Nephron (organoid): ENCODE results near the gene SEMA4B.

Experiments
- H3K27ac Mint-ChIP-seq, 3 experiments: 2 replicates each; pipeline ENCODE4 v1.8.0; 2020; ENCODE audit warnings: mixed read lengths in 3 of 3, mild to moderate bottlenecking in 2 of 3, moderate library complexity in 1 of 3
- H3K27me3 Mint-ChIP-seq: 2 replicates; pipeline ENCODE4 v1.8.0; 2021; ENCODE audit warnings: low read depth, mild to moderate bottlenecking, moderate library complexity, mixed read lengths
- H3K36me3 Mint-ChIP-seq: 2 replicates; pipeline ENCODE4 v1.8.0; 2020; ENCODE audit warnings: low read depth, mixed read lengths
- H3K4me1 Mint-ChIP-seq: 2 replicates; pipeline ENCODE4 v1.8.0; 2020; ENCODE audit warnings: mixed read lengths
- H3K4me3 Mint-ChIP-seq, 3 experiments: 2 replicates each; pipeline ENCODE4 v1.8.0; 2020; ENCODE audit warnings: mild to moderate bottlenecking in 3 of 3, mixed read lengths in 3 of 3, moderate library complexity in 2 of 3
- H3K9me3 Mint-ChIP-seq: 2 replicates; pipeline ENCODE4 v1.8.0; 2020; ENCODE audit warnings: mixed read lengths
- TF ChIP-seq, protein P1 (sequence below), 3 experiments: fragments of 200-600 bp; sonication (generic); IDR thresholded peaks; one replicate each; pipeline ENCODE4 v1.5.0; 2021; ENCODE audit warnings: antibody characterized with exemption in 3 of 3; ENCODE audit not compliant: unreplicated experiment in 3 of 3

The SEMA4B gene

DNA sequence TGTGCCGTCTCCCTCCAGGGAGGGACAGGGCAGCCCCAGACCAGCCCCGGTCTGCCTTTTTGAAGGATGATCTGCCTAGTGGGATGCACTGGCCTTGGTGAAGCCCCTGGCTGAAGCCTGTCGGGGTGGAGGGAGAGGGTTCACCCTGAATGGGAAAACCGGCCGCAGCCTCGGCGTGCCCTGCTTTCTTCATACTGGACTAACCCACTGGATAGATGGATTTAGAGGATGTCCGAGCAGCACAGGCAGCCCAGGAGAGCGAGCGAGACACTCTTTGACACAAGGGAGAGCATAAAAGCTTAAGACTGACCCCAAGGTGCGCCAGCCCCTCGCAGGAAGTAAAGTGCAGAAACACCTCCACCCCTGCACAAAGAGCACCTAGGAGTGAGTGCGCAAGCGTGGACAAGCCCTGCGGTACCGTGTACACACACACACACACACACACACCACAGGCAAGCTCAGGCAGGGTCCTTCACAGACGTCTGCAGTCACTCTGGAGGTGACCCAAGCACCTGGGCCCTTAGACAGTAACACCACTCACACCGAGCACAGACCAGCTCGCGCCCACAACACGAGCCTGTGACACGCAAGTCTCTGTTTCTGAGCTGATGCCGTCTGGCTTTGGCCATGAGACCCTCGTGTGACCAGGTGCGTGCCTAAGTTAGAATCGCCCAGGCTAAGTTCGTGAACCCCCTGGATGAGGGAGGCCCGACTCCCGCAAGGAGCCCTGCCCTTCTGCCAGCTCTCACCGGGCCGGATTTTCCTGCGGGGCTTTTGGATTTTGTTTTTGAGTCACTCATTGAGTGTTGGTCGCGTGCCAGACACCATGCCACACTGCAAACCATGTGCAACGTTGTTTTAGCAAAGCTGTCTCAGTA, 11.3 kb downstream of the SEMA4B start:
- no peaks in the 10 kb centered on the region for H3K27me3 Mint-ChIP-seq
- H3K27ac Mint-ChIP-seq: no peak overlapping the region
- H3K4me1 Mint-ChIP-seq: peaks cover 10% of the 10 kb centered on the region
- no peaks in the 10 kb centered on the region for H3K9me3 Mint-ChIP-seq
- TF ChIP-seq, protein P1, sequence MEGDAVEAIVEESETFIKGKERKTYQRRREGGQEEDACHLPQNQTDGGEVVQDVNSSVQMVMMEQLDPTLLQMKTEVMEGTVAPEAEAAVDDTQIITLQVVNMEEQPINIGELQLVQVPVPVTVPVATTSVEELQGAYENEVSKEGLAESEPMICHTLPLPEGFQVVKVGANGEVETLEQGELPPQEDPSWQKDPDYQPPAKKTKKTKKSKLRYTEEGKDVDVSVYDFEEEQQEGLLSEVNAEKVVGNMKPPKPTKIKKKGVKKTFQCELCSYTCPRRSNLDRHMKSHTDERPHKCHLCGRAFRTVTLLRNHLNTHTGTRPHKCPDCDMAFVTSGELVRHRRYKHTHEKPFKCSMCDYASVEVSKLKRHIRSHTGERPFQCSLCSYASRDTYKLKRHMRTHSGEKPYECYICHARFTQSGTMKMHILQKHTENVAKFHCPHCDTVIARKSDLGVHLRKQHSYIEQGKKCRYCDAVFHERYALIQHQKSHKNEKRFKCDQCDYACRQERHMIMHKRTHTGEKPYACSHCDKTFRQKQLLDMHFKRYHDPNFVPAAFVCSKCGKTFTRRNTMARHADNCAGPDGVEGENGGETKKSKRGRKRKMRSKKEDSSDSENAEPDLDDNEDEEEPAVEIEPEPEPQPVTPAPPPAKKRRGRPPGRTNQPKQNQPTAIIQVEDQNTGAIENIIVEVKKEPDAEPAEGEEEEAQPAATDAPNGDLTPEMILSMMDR (IDR thresholded peaks at IDR 0.05; ENCODE audit: unreplicated experiment in 3 of 3): no peak
- no peak overlapping the region for H3K4me3 Mint-ChIP-seq
- H3K36me3 Mint-ChIP-seq: peaks cover 22% of the 10 kb centered on the region

DNA sequence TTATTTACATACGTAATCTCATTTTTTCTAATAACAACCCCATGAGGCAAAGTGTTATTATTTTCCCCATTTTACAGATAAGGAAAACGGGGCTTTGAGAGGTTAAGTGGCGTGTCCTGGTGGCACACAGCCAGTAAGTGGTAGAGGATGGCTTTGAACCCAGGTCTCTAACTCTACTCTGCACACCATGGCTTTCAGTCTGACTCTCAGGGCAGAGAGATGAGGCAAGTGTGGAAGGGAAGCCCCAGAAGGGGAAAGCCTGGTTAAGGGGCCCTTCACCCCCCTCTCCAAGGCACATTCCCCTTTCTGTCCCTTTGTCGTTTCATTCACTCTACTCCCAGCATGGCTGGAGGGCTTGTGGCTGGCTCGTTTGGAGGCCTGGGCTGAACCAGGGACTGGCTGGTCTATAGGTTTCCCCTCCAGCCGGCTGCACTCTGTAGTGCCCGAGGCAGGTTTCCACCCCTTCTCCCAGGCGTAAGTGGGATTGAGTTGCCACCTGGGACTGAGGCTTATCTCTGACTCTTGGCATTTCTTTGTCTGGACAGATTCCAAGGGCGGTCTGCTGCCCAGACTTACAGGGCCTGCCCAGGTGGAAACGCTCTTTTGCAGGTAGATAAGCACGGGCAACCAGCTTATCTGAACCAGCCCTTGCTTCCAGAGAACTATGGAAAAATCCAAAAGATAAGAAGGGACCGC, 12.1 kb downstream of the SEMA4B start:
- H3K27ac Mint-ChIP-seq: peak overlapping the region in 2 of 3 experiments; percentile 31 to 44
- H3K4me3 Mint-ChIP-seq: no peak overlapping the region
- H3K36me3 Mint-ChIP-seq: peaks cover 22% of the 10 kb centered on the region
- no peaks in the 10 kb centered on the region for H3K9me3 Mint-ChIP-seq
- H3K4me1 Mint-ChIP-seq: peaks cover 10% of the 10 kb centered on the region
- H3K27me3 Mint-ChIP-seq: no peaks in the 10 kb centered on the region
- TF ChIP-seq, protein P1 (IDR thresholded peaks at IDR 0.05; ENCODE audit: unreplicated experiment in 3 of 3): no peak

DNA sequence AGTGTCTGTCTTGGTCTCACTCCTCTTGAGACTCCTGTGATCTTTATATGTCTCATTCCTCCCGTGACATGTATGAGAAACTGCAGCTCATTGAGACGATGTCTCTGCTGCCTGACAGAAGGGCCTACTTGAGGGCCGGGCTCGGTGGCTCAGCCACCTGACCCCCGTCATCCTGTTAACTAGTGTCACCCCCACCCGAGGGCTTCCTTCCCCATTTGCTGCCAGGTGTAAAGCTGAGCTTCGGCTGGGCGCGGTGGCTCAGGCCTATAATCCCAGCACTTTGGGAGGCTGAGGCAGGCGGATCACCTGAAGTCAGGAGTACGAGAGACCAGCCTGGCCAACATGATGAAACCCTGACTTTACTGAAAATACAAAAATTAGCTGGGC, 12.7 kb downstream of the SEMA4B start:
- no peaks in the 10 kb centered on the region for H3K27me3 Mint-ChIP-seq
- H3K9me3 Mint-ChIP-seq: no peaks in the 10 kb centered on the region

DNA sequence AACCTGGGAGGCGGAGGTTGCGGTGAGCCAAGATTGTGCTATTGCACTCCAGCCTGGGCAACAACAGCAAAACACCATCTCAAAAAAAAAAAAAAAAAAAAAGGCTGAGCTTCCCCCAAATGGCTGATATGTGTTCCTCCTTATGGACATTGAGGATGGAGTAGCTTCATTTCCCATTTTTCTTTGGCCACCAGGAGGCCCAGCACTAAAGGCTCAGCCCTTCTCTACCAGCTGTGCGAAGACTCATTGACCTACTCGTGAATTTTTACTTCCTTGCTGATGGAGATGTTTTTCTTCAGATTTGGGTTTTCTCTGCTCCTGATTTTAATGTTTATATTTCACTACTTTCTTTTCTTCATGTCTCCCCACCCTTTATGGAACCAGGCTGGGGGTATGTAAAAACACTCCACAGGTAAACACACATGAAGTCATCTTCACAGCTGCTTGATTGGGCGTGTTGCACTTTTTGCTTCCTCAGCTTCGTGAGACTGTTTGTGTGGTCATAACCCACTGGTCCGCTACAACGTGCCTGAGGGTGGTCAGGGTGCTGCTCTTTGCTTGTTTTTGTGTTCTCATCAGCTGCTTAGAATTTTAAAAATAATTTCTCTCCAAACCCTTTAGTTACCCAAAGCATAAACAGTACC, 13.5 kb downstream of the SEMA4B start:
- H3K27me3 Mint-ChIP-seq: no peaks in the 10 kb centered on the region
- TF ChIP-seq, protein P1 (IDR thresholded peaks at IDR 0.05; ENCODE audit: unreplicated experiment in 3 of 3): peak; percentile 14 to 21 (median 20)
- peak overlapping the region in 1 of 3 experiments; percentile 75 for H3K27ac Mint-ChIP-seq
- H3K4me3 Mint-ChIP-seq: no peak overlapping the region
- no peaks in the 10 kb centered on the region for H3K9me3 Mint-ChIP-seq
- peaks cover 19% of the 10 kb centered on the region for H3K36me3 Mint-ChIP-seq
- H3K4me1 Mint-ChIP-seq: peaks cover 10% of the 10 kb centered on the region

More for the DNA sequence above, 12.7 kb downstream of the SEMA4B start:
- no peak overlapping the region for H3K4me3 Mint-ChIP-seq
- peaks cover 10% of the 10 kb centered on the region for H3K4me1 Mint-ChIP-seq
- peaks cover 20% of the 10 kb centered on the region for H3K36me3 Mint-ChIP-seq
- H3K27ac Mint-ChIP-seq: peak overlapping the region in 2 of 3 experiments; percentile 31 to 44
- TF ChIP-seq, protein P1 (IDR thresholded peaks at IDR 0.05; ENCODE audit: unreplicated experiment in 3 of 3): no peak

DNA sequence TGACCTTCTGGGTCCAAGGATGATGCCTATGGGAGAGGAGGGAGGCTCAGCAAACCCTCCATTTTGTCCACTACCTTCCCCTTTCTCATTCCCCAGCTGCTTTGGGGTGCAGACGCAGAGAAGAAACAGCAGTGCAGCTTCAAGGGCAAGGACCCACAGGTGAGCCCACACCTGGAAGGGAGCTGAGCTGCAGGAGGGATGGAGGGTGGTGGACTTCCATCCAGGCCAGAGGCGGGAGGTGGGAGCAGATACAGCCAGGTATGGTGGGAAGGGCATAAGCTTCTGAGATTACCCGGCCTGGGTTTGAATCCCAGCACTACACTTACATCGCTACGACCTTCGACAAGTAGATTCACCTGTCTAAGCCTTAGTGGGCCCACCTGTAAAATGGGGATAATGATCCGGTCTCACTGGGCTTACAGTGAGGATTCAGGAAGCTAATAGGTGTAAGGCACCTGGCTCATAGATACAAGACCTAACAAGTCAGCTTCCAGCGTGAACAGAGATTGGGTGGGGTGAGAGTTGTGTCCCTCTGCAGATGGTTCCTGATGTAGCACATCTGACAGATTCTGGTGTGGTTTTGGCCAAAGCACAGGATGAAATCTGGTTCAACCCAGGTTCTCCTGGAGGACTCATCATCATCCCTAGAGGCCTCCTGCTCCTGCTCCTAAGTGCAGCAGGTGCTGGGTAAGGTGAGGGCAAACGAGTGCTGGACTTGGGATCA, 16.7 kb downstream of the SEMA4B start:
- TF ChIP-seq, protein P1 (IDR thresholded peaks at IDR 0.05; ENCODE audit: unreplicated experiment in 3 of 3): no peak
- H3K27ac Mint-ChIP-seq: no peak overlapping the region
- no peak overlapping the region for H3K4me3 Mint-ChIP-seq
- H3K36me3 Mint-ChIP-seq: peaks cover 16% of the 10 kb centered on the region
- peaks cover 5% of the 10 kb centered on the region for H3K4me1 Mint-ChIP-seq
- no peaks in the 10 kb centered on the region for H3K9me3 Mint-ChIP-seq
- H3K27me3 Mint-ChIP-seq: no peaks in the 10 kb centered on the region
